Tibial artery (tissue), 4 donors: ENCODE results near the gene PSMG2.
A peak's percentile ranks its signal among the peaks of the same experiment; 100 is the strongest.

Experiments
- DNase-seq, 2 donors: peaks; one replicate each; pipeline ENCODE4 v3.0.0-alpha.2; 2019
- H3K27ac ChIP-seq, 2 donors: fragments of 200-600 bp; sonication (generic) in 1 of 2; 1 replicate in 1 of 2; 2 replicates in 1 of 2; pipeline ENCODE4 v1.5.1; 2018 to 2019; ENCODE audit warnings: mild to moderate bottlenecking in 1 of 2
- H3K27me3 ChIP-seq, 2 donors: fragments of 200-600 bp; sonication (generic) in 1 of 2; one replicate each; pipeline versions ENCODE4 v1.5.1 to v1.6.0; 2016 to 2019
- H3K36me3 ChIP-seq, 3 donors: fragments of 200-600 bp; sonication (generic) in 2 of 3; one replicate each; pipeline ENCODE4 v1.5.1; 2016 to 2019; ENCODE audit warnings: mild to moderate bottlenecking in 2 of 3
- H3K4me1 ChIP-seq, 4 donors: fragments of 200-600 bp; sonication (generic) in 2 of 4; 1 replicate in 3 of 4; 2 replicates in 1 of 4; pipeline ENCODE4 v1.5.1; 2016 to 2019
- H3K4me3 ChIP-seq, 2 donors: fragments of 200-600 bp; sonication (generic) in 1 of 2; 1 replicate in 1 of 2; 2 replicates in 1 of 2; pipeline ENCODE4 v1.5.1; 2018 to 2019; ENCODE audit warnings: mild to moderate bottlenecking in 2 of 2
- H3K9me3 ChIP-seq, 3 donors: fragments of 200-600 bp; sonication (generic) in 1 of 3; one replicate each; pipeline ENCODE4 v1.5.1; 2016 to 2019
- intact Hi-C: fragments of 100-400 bp; cut with DNase I; formaldehyde crosslinking; loops from one replicate; pipeline ENCODE4 v1.15.0; 2023; ENCODE audit warnings: low total_unique reads
- TF ChIP-seq, protein P1 (sequence below), 2 experiments: fragments of 200-600 bp in 1 of 2; fragments of 450-650 bp in 1 of 2; IDR thresholded peaks; one replicate each; pipeline ENCODE4 v1.5.1; 2017 to 2019; ENCODE audit warnings: antibody characterized with exemption in 2 of 2, mild to moderate bottlenecking in 1 of 2, moderate library complexity in 1 of 2

Gene PSMG2

DNA sequence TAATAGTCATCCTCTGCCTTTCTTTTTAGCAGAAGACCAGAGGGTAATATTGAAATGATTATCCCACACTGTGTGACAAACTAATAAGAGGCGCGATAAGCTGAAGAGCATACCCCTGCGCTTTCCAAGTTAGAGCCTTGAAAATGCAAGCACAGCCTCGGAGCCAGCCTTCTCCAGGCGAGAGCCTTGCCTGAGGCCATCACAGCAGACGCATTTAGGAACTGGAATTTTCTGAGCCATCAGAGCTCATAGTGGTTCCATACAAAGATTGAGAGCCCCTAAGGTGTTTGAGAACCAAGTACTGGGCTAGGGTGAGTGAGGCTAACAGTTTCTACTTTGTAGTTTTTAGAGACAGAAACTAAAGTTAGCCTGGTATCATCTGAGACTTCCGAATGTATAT, 19.9 kb downstream of the PSMG2 start:
- Histone ChIP-seq H3K4me3 (no peak overlapping the region), H3K4me1 (no peaks in the 10 kb centered on the region), H3K27me3 (no peaks in the 10 kb centered on the region), H3K27ac (no peak overlapping the region), H3K9me3 (no peaks in the 10 kb centered on the region), H3K36me3 (peaks cover 59 to 85% (median 69%) of the 10 kb centered on the region in 3 donors)
- intact Hi-C loops = no loop called here
- DNase-seq = no peak
- TF ChIP-seq, protein P1, sequence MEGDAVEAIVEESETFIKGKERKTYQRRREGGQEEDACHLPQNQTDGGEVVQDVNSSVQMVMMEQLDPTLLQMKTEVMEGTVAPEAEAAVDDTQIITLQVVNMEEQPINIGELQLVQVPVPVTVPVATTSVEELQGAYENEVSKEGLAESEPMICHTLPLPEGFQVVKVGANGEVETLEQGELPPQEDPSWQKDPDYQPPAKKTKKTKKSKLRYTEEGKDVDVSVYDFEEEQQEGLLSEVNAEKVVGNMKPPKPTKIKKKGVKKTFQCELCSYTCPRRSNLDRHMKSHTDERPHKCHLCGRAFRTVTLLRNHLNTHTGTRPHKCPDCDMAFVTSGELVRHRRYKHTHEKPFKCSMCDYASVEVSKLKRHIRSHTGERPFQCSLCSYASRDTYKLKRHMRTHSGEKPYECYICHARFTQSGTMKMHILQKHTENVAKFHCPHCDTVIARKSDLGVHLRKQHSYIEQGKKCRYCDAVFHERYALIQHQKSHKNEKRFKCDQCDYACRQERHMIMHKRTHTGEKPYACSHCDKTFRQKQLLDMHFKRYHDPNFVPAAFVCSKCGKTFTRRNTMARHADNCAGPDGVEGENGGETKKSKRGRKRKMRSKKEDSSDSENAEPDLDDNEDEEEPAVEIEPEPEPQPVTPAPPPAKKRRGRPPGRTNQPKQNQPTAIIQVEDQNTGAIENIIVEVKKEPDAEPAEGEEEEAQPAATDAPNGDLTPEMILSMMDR (IDR thresholded peaks at IDR 0.05) = no peak

DNA sequence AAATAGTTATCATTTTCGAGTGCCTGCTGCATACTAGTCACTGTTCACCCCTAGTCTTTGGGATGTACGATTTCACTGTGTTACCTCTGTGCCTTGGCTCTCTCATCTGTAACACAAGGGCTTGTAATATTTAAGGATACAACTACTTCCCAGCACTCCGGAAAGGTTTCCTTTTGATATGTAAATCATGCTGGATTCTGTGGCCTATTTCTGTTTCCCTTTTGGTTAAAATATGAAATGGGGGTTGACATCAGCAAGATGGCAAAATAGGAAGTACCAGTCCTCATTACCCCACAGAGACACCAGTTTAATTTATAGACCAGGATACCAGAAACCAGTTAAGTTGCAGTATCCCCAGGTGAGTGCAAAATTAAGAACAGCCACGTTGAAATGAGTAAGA, 23.5 kb downstream of the PSMG2 start:
- DNase-seq = no peak
- H3K36me3 ChIP-seq = peaks cover 37 to 50% (median 46%) of the 10 kb centered on the region in 3 donors
- no peak overlapping the region for H3K27ac ChIP-seq
- H3K9me3 ChIP-seq = no peaks in the 10 kb centered on the region
- H3K27me3 ChIP-seq = no peaks in the 10 kb centered on the region
- TF ChIP-seq, protein P1 (IDR thresholded peaks at IDR 0.05) = no peak
- intact Hi-C loops = loop anchor here (2.0 to 5.0 kb wide), 2 partner anchors 166 to 208 kb away; no protein-coding TSS in a partner anchor
- H3K4me3 ChIP-seq = no peak overlapping the region
- H3K4me1 ChIP-seq = no peaks in the 10 kb centered on the region

DNA sequence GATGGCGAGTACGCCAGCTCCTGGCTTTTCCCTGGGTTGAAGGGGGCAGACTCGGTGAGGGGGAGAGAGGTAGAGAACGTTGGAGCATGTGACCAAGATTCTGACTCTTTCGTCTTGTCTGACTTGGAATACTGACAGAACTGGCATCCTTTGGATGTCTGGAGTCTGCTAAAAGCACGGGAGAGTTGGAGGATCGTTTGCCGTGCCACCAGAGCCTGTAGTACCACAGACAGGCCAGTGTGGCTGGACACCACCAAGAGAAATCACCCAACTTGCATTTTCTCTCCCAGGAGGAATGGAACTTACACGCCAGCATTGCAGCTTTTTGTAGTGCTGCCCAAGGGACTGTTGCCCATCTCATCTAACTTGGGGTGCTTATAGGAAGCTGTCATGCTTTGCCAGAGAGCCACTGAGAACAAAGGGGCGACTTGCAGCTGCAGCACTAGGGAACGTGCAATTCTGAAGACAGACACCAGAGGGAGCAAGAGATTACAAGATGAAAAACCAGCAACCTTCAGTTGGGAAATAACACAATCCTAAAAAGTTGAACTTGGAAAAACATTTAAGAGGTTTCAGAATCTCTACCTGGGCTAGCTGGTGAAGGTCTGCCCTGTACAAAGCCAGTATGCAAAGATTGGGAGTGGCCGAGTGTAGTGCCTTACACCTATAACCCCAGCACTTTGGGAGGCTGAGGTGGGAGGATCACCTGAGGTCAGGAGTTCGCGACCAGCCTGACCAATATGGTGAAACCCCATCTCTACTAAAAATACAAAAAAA, 24.1 kb downstream of the PSMG2 start:
- Histone ChIP-seq H3K27ac (no peak overlapping the region), H3K4me1 (no peaks in the 10 kb centered on the region), H3K9me3 (no peaks in the 10 kb centered on the region), H3K27me3 (no peaks in the 10 kb centered on the region), H3K36me3 (peaks cover 36 to 43% (median 43%) of the 10 kb centered on the region in 3 donors), H3K4me3 (no peak overlapping the region)
- intact Hi-C loops = loop anchor here (2.0 to 5.0 kb wide), 2 partner anchors 165 to 208 kb away; no protein-coding TSS in a partner anchor
- TF ChIP-seq, protein P1 (IDR thresholded peaks at IDR 0.05) = peak; percentile 87 to 92
- peak in 1 of 2 donors; percentile 46 for DNase-seq

DNA sequence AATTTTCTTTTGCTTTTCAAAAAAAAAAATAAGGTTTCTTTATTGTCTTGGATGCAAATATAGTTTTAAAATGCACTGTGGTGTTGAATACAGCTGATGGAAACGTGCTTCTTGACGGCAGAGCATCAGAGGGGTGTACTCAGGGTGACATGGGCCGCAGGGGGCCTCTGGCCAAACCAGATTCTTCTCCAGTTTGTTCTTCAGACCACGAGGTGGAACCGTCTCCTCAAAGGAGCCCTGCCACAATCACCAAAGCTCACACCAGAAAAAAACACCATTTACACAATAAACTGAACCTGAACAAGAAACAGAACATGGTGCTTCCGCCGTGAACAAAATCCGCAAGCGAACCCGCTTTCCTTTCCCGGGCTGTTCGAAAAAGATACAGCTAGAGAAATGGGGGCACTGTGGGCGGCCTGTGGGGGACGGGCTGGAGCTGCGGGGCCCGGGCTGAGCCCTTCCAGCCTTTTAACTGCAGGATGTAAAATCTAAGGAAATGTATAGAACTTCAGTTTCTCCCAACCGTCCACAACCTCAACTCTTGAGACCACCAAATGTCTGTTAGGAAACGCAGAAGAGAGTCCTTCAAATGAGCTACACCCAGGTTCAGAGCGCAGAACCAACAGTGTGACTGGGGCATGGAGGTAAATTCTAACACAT, 34.5 kb downstream of the PSMG2 start:
- no peaks in the 10 kb centered on the region for H3K27me3 ChIP-seq
- H3K27ac ChIP-seq = no peak overlapping the region
- H3K4me3 ChIP-seq = no peak overlapping the region
- intact Hi-C loops = no loop called here
- H3K9me3 ChIP-seq = no peaks in the 10 kb centered on the region
- no peak for DNase-seq
- H3K4me1 ChIP-seq = no peaks in the 10 kb centered on the region
- TF ChIP-seq, protein P1 (IDR thresholded peaks at IDR 0.05) = no peak
- H3K36me3 ChIP-seq = no peaks in the 10 kb centered on the region

- Histone ChIP-seq H3K4me3 (no peak overlapping the region), H3K36me3 (no peaks in the 10 kb centered on the region), H3K27ac (no peak overlapping the region), H3K4me1 (no peaks in the 10 kb centered on the region), H3K27me3 (no peaks in the 10 kb centered on the region), H3K9me3 (no peaks in the 10 kb centered on the region)
- TF ChIP-seq, protein P1 (IDR thresholded peaks at IDR 0.05) = no peak
- intact Hi-C loops = loop anchor here (5.0 kb wide), 1 partner anchor 191 kb away; no protein-coding TSS in a partner anchor
- DNase-seq = no peak
These were observed 38.5 kb downstream of the PSMG2 start for GRCh38 chr18:12741351-12741750.
